HG02588 (cell line): ENCODE data around the gene ARRB2.
"Not testable (repeated sequence)": the region's sequence is repeated elsewhere in the genome, so short reads cannot be mapped to it uniquely, and the experiment has no call there.

Experiments
- ATAC-seq: cut with Tn5 transposase; IDR thresholded peaks from one replicate; pipeline ENCODE4 v1.9.1; 2021; ENCODE audit warnings: mild to moderate bottlenecking, moderate library complexity; ENCODE audit not compliant: unreplicated experiment

Gene ARRB2

DNA sequence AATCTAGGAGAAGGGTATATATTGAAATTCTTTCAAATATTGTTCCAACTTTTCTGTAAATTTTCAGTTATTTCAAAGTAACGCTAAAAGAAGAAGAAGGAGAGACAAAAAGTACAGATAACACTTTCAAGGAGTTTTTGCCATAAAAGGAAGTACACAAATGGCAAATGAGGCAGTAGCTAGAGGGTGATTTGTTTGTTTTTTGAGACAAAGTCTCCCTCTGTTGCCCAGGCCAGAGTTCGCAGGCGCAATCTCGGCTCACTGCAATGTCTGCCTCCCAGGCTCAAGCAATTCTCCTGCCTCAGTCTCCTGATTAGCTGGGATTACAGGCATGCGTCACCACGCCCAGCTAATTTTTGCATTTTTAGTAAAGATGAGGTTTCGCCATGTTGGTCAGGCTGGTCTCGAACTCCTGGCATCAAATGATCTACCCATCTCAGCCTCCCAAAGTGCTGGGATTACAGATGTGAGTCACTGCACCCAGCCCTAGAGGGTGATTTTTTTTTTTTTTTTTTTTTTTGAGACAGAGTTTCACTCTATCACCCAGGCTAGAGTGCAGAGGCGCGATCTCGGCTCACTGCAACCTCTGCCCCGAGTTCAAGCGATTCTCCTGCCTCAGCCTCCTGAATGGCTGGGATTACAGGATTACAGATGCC lies 10.9 kb upstream of the ARRB2 start:
- not testable (repeated sequence) for ATAC-seq

DNA sequence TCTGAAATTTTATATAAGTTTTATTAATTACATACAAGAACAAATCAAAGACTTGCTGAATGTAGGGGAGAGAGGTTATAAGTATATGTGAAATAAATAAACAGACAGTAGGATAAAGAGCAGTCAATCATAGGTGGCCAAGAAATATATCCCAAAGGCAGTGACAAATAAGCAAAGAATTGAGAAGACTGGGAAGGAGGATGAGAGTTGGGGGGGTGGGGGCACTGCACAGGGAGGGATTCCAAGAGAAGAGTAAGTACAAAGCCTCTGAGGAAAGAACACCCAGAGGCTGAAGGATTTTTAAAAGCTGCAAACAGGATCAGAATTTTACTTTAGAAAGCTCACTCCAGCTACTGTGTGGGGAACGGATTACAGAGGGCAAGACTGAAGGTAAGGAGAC lies 9.3 kb upstream of the ARRB2 start:
- ATAC-seq: no peak

GRCh38 chr17:4703330-4703691 lies 7.1 kb upstream of the ARRB2 start:
- no peak for ATAC-seq

DNA sequence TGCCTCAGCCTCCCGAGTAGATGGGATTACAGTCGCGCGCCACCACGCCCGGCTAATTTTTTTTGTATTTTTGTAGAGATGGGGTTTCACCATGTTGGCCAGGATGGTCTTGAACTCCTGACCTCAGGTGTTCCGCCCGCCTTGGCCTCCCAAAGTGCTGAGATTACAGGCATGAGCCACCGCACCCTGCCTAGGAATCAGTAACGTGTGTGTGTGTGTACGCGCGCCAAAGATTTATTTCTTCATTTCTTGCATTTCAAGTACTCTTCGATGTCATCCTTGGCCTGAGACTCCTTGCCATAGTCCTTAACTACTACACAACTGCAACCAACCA lies 5.9 kb upstream of the ARRB2 start:
- not testable (repeated sequence) for ATAC-seq

DNA sequence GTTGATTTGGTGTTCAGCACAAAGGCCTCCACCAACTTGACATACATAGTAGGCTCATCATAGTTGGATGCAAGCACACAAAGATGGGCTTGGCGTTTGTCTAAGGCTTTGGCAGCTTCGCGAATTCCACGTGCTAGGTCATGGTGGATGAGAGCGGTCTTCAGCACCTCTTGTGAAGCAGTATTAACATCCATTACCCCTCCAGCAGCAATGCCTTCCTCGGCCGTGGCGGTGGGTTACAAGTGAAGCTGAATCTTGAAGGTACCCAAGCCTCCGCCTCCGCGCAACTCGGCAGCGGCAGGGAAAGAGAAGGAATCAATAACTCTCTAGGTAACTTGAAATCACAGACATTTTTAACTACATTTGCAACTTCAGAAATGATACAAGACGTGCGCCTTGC lies 5.4 kb upstream of the ARRB2 start:
- no peak for ATAC-seq

DNA sequence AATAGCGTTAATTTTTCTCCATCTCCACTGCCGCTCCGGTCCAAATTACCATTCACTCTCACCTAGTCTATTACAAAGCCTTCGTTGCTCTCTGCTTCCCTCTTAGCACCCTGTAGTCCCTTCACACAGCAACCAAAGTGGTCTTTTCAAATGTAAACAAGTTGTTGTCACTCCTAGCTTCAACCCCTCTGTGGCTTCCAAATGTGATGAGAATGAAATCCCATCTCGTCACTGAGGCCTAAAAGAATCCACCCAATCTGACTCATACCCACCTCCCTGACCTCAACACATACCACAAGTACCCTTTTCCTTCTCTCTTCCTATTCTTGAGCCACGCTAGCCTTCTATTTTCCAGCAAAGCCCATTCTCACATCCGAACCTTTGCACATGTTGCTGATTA lies 4.3 kb upstream of the ARRB2 start:
- ATAC-seq: no peak

GRCh38 chr17:4708436-4708835 lies 2.0 kb upstream of the ARRB2 start:
- no peak for ATAC-seq

GRCh38 chr17:4710693-4711634 lies 532 bp downstream of the ARRB2 start:
- ATAC-seq: peak; percentile 1

- ATAC-seq: no peak
Observed at GRCh38 chr17:4711661-4712181, 1.3 kb downstream of the ARRB2 start.

DNA sequence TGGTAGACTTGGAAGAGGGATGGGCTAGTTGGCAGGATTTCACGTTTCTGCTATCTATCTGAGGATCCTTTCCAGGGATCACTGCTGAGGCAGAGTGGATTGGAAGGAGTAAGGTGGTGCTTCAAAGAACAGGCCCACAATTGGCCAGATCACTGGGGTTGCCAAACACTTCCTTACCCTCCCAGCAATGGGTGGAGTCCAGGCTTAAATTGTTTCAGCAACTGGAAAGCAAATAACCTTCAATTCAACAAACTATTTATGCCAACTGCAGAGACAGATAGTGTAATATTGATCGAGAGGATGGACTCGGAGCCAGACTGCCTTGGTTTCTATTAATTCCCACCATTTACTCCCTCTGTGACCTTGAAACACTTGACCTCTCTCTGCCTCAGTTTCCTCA lies 2.1 kb downstream of the ARRB2 start:
- no peak for ATAC-seq

- not testable (repeated sequence) for ATAC-seq
Observed at GRCh38 chr17:4714340-4715062, 4.1 kb downstream of the ARRB2 start.

DNA sequence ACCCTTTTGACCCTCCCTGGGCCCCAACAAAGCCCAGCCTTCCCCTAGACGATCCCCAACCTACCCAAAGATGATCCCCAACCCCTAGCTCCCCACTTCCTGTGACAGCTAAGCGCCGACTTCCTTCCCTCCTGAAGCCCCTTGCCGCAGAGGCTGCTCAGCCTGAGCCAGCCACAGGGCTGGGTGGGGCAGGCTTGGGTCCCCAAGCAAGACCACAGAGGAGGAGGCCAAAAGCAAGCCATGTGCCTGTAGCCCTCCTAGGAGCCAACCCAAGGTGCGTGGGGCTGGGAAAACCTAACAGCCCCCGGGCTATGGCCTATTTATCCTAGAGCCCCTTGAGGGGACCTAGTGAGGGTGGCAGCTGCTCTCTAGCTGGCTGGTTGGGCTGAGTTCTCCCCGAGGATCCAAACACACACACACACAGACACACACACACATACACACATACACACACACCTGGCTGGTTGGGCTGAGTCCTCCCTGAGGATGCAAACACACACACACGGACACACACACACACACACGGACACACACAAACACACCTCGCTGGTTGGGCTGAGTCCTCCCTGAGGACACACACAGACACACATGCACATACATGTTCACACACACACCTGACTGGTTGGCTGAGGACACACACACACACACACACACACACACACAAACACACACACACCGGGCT lies 4.8 kb downstream of the ARRB2 start:
- no peak for ATAC-seq

DNA sequence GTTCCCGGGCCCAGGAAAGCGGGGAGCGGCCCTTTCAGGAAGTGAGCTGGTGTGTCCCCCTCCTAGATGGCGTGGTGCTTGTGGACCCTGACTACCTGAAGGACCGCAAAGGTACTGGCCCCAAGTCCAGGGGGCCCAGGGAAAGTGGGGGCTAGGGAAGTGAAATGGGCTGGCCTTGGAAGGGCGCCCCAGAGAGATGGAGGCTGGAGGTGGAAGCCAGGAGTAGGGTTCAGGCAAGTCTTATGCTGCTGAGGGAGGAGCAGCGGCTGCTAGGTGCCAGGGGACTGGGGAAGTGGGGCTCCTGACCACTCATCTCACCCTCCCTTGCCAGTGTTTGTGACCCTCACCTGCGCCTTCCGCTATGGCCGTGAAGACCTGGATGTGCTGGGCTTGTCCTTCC lies 5.6 kb downstream of the ARRB2 start:
- no peak for ATAC-seq

- ATAC-seq: no peak
Observed at GRCh38 chr17:4717791-4718190, 7.4 kb downstream of the ARRB2 start.

DNA sequence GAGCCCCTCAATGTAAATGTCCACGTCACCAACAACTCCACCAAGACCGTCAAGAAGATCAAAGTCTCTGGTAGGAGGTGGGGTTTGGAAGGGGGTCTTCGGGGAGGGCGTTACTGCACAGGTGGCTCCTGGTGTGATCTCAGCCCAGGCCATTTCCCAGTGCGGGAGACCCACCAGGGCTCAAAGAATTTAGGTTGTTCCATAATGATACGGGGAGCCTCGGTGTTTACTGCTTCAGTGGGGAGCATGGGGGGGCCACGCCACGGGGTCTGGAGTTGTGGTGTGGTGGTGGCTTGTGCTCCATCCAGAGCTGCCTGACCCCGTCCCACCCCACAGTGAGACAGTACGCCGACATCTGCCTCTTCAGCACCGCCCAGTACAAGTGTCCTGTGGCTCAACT lies 7.8 kb downstream of the ARRB2 start:
- no peak for ATAC-seq

DNA sequence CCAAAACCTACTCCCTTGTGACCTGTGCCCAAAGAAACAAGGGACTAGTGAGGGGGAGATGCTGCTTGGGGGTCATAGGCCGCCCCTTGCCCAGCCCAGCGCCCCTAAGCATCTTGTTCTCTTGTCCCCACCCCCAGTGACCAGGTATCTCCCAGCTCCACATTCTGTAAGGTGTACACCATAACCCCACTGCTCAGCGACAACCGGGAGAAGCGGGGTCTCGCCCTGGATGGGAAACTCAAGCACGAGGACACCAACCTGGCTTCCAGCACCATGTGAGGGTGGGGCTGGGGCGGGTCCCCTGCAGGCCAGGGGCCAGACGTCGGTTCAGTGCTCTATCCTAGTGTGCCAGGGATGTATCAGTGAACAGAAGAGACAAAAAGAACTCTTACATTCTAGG lies 8.7 kb downstream of the ARRB2 start:
- no peak for ATAC-seq

DNA sequence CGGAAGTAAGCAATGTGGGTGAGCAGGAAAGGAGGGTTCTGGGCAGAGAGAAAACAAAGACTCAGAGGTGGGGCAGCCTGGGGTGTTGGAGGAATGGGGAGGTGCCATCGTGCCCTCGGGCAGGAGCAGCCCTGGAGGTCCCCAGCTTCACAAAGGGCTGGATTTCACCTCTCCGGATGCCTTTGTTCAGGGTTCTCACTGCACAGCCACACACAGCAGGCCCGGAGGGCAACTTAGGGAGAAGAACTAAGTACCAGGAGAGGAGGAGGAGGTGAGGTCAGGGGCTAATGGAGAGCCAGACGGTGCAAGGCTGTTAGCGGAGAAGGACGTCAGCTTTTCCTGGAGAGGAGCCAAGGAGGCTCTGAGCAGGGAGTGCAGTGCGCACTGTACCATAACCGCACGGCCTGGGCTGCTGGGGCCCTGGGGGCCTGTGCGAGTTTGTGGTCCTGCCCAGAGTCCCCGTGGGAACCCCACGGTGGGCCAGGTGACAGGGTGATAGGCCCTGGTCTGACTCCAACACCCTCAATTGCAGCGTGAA lies 9.3 kb downstream of the ARRB2 start:
- ATAC-seq: no peak

GRCh38 chr17:4720787-4721186 lies 10.4 kb downstream of the ARRB2 start:
- no peak for ATAC-seq

GRCh38 chr17:4721203-4722135 lies 11.0 kb downstream of the ARRB2 start:
- no peak for ATAC-seq
